A673 (cell line): ENCODE measurements around the gene CENPS. TPM values are rescaled to one million over a fixed set of nuclear protein-coding genes. Genes with fewer than 3 reads are reported as not detected.

Experiments
- BruUV-seq: library from RNA; stranded (reverse); fragments of 400-500 nt; replicated peaks from 2 replicates; lab custom pipeline; 2021; lab: Mats Ljungman, UMichigan
- CTCF ChIA-PET: fragments of 300-600 bp; sonication (Branson Sonifier 250); formaldehyde crosslinking; loops from one replicate; lab custom pipeline; 2022; ENCODE audit warnings: antibody characterized with exemption; lab: Charles Lee
- POLR2A ChIA-PET: fragments of 300-600 bp; sonication (Branson Sonifier 250); formaldehyde crosslinking; loops from one replicate; lab custom pipeline; 2022; ENCODE audit warnings: antibody characterized with exemption; ENCODE audit not compliant: low non-redundant PET; lab: Charles Lee
- DNase-seq: peaks from one replicate; pipeline ENCODE4 v3.0.0-alpha.2; 2015; ENCODE audit warnings: low spot score
- H3K27ac ChIP-seq: fragments of 200-600 bp; sonication (generic); 2 replicates; pipeline ENCODE4 v1.5.1; 2016; ENCODE audit warnings: mixed run types, low read depth, mild to moderate bottlenecking, mixed read lengths, antibody characterized with exemption, low read length; ENCODE audit not compliant: poor library complexity, severe bottlenecking
- H3K27me3 ChIP-seq: fragments of 200-600 bp; sonication (generic); replicated peaks from 2 replicates; pipeline ENCODE4 v1.6.1; 2017; ENCODE audit warnings: mixed run types, low read depth, mild to moderate bottlenecking, mixed read lengths, antibody characterized with exemption, low read length; ENCODE audit not compliant: insufficient read depth, poor library complexity
- H3K36me3 ChIP-seq: fragments of 200-600 bp; sonication (generic); 2 replicates; pipeline ENCODE4 v1.6.1; 2016; ENCODE audit warnings: mixed run types, mild to moderate bottlenecking, mixed read lengths, antibody characterized with exemption, low read length; ENCODE audit not compliant: insufficient read depth, poor library complexity, severe bottlenecking
- H3K4me1 ChIP-seq: fragments of 200-600 bp; sonication (generic); 2 replicates; pipeline ENCODE4 v1.6.1; 2017; ENCODE audit warnings: mixed run types, mild to moderate bottlenecking, mixed read lengths, antibody characterized with exemption, low read length; ENCODE audit not compliant: insufficient read depth, poor library complexity, severe bottlenecking
- H3K4me3 ChIP-seq: fragments of 200-600 bp; sonication (generic); 2 replicates; pipeline ENCODE4 v1.5.1; 2016; ENCODE audit warnings: low read depth, mixed run types, mild to moderate bottlenecking, mixed read lengths, low read length; ENCODE audit not compliant: poor library complexity, severe bottlenecking
- H3K9me3 ChIP-seq: fragments of 200-600 bp; sonication (generic); 2 replicates; pipeline ENCODE4 v1.6.1; 2016; ENCODE audit warnings: mixed run types, low read depth, mild to moderate bottlenecking, mixed read lengths, antibody characterized with exemption, low read length; ENCODE audit not compliant: poor library complexity, severe bottlenecking
- EZH2 ChIP-seq: fragments of 200-600 bp; sonication (generic); IDR thresholded peaks from 2 replicates; pipeline ENCODE4 v1.6.1; 2017; ENCODE audit warnings: borderline replicate concordance, low read depth, mild to moderate bottlenecking, mixed read lengths, antibody characterized with exemption, low read length; ENCODE audit not compliant: poor library complexity, severe bottlenecking
- intact Hi-C: fragments of 100-400 bp; cut with micrococcal nuclease; formaldehyde crosslinking; loops from one replicate; pipeline ENCODE4 v1.10.0; 2022; ENCODE audit not compliant: unreplicated experiment
- total RNA-seq: library from RNA; stranded (reverse); gene quantifications from 2 replicates; pipeline ENCODE4 v1.2.3, GENCODE V29; 2021
- TF ChIP-seq, protein P1 (sequence below): fragments of 300-800, 200-600 bp; sonication (generic); conservative IDR thresholded peaks from 2 replicates; pipeline ENCODE4 v1.5.1; 2017; ENCODE audit warnings: low read depth, mild to moderate bottlenecking, antibody characterized with exemption, low read length, moderate library complexity, mixed read lengths

Gene CENPS
- total RNA-seq, 1 experiment from 2014 or later = 42.2 TPM

DNA sequence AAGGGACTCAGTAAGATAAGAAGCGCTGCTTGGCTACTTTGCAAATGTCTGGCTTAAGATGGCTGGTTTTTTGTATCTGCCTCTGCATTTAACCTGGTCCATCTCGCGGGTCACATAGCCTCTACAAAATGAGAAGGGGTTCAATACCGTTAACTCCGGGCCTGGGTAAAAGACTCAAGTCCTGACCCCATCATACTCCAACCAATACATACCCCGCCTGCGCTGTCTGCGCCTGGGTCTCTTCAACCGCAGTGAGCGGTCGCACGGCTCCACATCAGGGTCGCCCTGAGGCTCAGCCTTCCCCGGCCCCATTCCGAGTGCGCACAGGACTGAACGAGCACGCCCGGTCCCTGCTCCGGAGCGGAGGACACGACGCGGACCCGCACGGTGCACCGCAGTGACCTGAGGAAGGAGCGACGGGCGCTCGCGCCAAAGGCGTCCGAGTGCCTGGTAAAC is 31.9 kb upstream of the CENPS start:
- no peaks in the 10 kb centered on the region for H3K27me3 ChIP-seq
- POLR2A ChIA-PET = interaction anchor here (1.0 kb wide), 1 partner anchor 11 kb away, joined by 6 read pairs; no protein-coding TSS in a partner anchor
- H3K9me3 ChIP-seq = no peaks in the 10 kb centered on the region
- H3K36me3 ChIP-seq = peaks cover 30% of the 10 kb centered on the region
- H3K27ac ChIP-seq = peak overlapping the region; percentile 94
- peak overlapping the region; percentile 95 for H3K4me3 ChIP-seq
- BruUV-seq = TSS peak; percentile 63
- TF ChIP-seq EZH2 = no peak
- TF ChIP-seq, protein P1, sequence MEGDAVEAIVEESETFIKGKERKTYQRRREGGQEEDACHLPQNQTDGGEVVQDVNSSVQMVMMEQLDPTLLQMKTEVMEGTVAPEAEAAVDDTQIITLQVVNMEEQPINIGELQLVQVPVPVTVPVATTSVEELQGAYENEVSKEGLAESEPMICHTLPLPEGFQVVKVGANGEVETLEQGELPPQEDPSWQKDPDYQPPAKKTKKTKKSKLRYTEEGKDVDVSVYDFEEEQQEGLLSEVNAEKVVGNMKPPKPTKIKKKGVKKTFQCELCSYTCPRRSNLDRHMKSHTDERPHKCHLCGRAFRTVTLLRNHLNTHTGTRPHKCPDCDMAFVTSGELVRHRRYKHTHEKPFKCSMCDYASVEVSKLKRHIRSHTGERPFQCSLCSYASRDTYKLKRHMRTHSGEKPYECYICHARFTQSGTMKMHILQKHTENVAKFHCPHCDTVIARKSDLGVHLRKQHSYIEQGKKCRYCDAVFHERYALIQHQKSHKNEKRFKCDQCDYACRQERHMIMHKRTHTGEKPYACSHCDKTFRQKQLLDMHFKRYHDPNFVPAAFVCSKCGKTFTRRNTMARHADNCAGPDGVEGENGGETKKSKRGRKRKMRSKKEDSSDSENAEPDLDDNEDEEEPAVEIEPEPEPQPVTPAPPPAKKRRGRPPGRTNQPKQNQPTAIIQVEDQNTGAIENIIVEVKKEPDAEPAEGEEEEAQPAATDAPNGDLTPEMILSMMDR = no peak
- peaks cover 18% of the 10 kb centered on the region for H3K4me1 ChIP-seq
- DNase-seq = no peak
- CTCF ChIA-PET = no interaction called here
- intact Hi-C loops = loop anchor here (1.0 kb wide), 1 partner anchor 10 kb away; no protein-coding TSS in a partner anchor

DNA sequence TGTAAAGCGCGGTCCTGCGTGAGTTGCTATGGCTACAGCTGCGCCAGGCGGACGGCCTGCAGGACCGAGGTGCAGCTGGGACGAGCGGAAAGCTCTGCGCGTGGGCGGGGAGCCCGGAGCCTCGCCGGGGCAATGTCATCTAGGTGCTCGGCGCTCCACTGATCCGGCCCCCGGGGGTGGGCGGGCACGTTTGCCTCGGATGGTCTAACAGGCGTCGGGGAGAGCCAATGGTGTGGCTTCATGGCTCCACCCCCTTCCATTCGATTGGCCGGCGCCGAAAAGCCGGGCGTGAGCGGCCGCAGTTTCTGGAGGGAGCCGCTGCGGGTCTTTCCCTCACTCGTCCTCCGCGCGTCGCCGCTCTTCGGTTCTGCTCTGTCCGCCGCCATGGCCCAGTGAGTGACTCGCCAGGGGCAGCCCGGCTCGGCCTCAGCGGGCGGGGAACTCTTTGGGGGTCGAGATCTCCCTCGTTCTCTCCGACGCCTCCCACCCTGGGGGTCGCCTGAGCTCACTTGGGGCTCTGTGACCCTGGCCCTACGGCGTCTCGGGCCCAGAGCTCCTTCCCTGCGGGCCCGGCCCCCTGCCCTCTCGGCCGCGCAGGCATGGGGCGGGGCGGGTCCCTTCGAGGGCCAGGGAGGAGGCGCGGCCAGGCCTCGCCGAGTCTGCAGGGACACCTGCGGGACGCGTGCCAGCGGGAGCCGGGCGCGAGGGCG is 31.3 kb upstream of the CENPS start, which contains the start of gene PGD:
Gene PGD (plus strand): TSS at position 331 of the 710 bp plus-strand sequence. CDS start 54 bp downstream, at position 385.
- H3K9me3 ChIP-seq = no peaks in the 10 kb centered on the region
- peaks cover 36% of the 10 kb centered on the region for H3K36me3 ChIP-seq
- peak; percentile 100 for DNase-seq
- no peaks in the 10 kb centered on the region for H3K27me3 ChIP-seq
- POLR2A ChIA-PET = interaction anchor here (1.0 kb wide), 1 partner anchor 11 kb away, joined by 6 read pairs; no protein-coding TSS in a partner anchor
- H3K4me1 ChIP-seq = peaks cover 18% of the 10 kb centered on the region
- H3K27ac ChIP-seq = peak within 1 kb of the TSS; percentile 94
- BruUV-seq = no TSS peak
- TF ChIP-seq, protein P1 = no peak
- no peak for TF ChIP-seq EZH2
- CTCF ChIA-PET = interaction anchor here (0.6 kb wide), 1 partner anchor 194 kb away, joined by 4 read pairs; no protein-coding TSS in a partner anchor
- peak within 1 kb of the TSS; percentile 95 for H3K4me3 ChIP-seq
- intact Hi-C loops = loop anchor here (1.0 kb wide), 1 partner anchor 11 kb away; no protein-coding TSS in a partner anchor

DNA sequence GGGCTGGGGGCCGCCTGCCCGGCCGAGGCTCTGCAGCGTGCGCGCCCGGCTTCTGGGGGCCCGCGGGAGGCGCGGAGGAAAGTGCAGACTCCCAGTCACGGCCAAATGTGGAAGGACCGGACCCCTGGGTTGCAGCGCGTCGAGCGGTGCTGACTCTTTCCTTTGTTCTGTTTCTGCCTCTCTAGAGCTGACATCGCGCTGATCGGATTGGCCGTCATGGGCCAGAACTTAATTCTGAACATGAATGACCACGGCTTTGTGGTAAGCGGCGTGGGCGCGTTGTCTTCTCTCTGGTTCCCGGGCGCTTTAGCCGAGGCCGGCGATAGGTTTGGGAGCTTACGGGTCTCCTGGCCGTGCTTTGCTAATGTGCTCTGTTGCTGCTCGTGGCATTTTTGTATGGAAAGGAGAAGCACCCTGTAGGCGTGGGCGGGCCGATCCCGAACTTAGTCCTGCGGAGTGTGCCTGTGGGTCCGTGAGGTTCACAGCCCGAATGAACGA is 30.7 kb upstream of the CENPS start:
- BruUV-seq = no TSS peak

More for the DNA sequence above, 30.7 kb upstream of the CENPS start:
- no peak for TF ChIP-seq EZH2
- TF ChIP-seq, protein P1 = no peak
- Histone ChIP-seq H3K4me3 (peak overlapping the region; percentile 95), H3K9me3 (no peaks in the 10 kb centered on the region), H3K27ac (peak overlapping the region; percentile 94), H3K27me3 (no peaks in the 10 kb centered on the region), H3K36me3 (peaks cover 42% of the 10 kb centered on the region), H3K4me1 (peaks cover 18% of the 10 kb centered on the region)
- peak; percentile 50 for DNase-seq
- POLR2A ChIA-PET = no interaction called here
- CTCF ChIA-PET = interaction anchor here (0.6 kb wide), 1 partner anchor 194 kb away, joined by 4 read pairs; no protein-coding TSS in a partner anchor
- intact Hi-C loops = no loop called here
